HFFc6 (cell line): ENCODE measurements around the gene TP53INP2. TPM values are rescaled to one million over a fixed set of nuclear protein-coding genes. Genes with fewer than 3 reads are reported as not detected.

Source experiments
- DNase-seq: peaks from one replicate; pipeline ENCODE4 v3.0.0-alpha.2; 2018
- H3K27ac Mint-ChIP-seq: 2 replicates; pipeline ENCODE4 v1.8.0; 2020; ENCODE audit warnings: mild to moderate bottlenecking, mixed read lengths
- H3K27me3 Mint-ChIP-seq: 2 replicates; pipeline ENCODE4 v1.8.0; 2021; ENCODE audit warnings: mild to moderate bottlenecking, moderate library complexity, mixed read lengths; ENCODE audit not compliant: insufficient read depth
- H3K36me3 Mint-ChIP-seq: 2 replicates; pipeline ENCODE4 v1.8.0; 2021; ENCODE audit warnings: low read depth, mixed read lengths
- H3K4me1 Mint-ChIP-seq: 2 replicates; pipeline ENCODE4 v1.8.0; 2020; ENCODE audit warnings: low read depth, mixed read lengths
- H3K4me3 Mint-ChIP-seq: 2 replicates; pipeline ENCODE4 v1.8.0; 2020; ENCODE audit warnings: mild to moderate bottlenecking, moderate library complexity, mixed read lengths
- H3K9me3 Mint-ChIP-seq: 2 replicates; pipeline ENCODE4 v1.8.0; 2020; ENCODE audit warnings: mild to moderate bottlenecking, mixed read lengths
- total RNA-seq, 6 experiments: library from RNA; stranded (reverse); fragmentation: NEBNext Ultra II Directional; extraction: Animal tissue kit (Norgen Biotek cat#: 25700); gene quantifications; 2 replicates in 1 of 6; 3 replicates in 5 of 6; pipeline ENCODE4 v1.2.3, GENCODE V29; 2021
- TF ChIP-seq, protein P1 (sequence below): fragments of 200-600 bp; sonication (generic); IDR thresholded peaks from 2 replicates; pipeline ENCODE4 v1.5.0; 2021; ENCODE audit warnings: antibody characterized with exemption, mild to moderate bottlenecking

The TP53INP2 gene
- total RNA-seq, 6 experiments from 2014 or later, result 14.2 to 23.8 (median 21.3) TPM

DNA sequence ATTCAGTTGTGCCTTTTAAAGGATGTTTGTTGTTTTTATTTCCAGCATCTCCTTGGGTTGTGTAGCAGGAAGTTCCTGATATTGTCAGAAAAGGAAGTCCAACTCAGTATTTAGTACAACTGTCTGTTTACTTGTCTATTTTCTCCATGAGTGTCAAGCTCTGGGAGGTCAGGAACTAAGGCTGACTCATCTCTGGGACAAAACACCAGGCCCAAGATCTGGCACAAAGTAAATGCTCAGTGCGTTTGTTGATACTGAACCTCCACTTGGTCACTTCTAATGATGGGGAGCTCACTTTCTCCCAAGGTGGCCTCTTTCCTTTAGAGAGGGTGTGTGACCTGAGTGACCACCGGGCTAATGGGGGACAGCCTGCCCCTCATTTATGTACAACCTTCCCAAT, 14.7 kb upstream of the TP53INP2 start:
- no peak for DNase-seq
- no peaks in the 10 kb centered on the region for H3K4me1 Mint-ChIP-seq
- H3K27ac Mint-ChIP-seq, result no peak overlapping the region
- peaks cover 10% of the 10 kb centered on the region for H3K27me3 Mint-ChIP-seq
- TF ChIP-seq, protein P1, sequence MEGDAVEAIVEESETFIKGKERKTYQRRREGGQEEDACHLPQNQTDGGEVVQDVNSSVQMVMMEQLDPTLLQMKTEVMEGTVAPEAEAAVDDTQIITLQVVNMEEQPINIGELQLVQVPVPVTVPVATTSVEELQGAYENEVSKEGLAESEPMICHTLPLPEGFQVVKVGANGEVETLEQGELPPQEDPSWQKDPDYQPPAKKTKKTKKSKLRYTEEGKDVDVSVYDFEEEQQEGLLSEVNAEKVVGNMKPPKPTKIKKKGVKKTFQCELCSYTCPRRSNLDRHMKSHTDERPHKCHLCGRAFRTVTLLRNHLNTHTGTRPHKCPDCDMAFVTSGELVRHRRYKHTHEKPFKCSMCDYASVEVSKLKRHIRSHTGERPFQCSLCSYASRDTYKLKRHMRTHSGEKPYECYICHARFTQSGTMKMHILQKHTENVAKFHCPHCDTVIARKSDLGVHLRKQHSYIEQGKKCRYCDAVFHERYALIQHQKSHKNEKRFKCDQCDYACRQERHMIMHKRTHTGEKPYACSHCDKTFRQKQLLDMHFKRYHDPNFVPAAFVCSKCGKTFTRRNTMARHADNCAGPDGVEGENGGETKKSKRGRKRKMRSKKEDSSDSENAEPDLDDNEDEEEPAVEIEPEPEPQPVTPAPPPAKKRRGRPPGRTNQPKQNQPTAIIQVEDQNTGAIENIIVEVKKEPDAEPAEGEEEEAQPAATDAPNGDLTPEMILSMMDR, result no peak
- no peaks in the 10 kb centered on the region for H3K9me3 Mint-ChIP-seq
- no peak overlapping the region for H3K4me3 Mint-ChIP-seq
- no peaks in the 10 kb centered on the region for H3K36me3 Mint-ChIP-seq

GRCh38 chr20:34691838-34692237, 12.3 kb upstream of the TP53INP2 start:
- Mint-ChIP-seq H3K27ac (no peak overlapping the region), H3K4me3 (no peak overlapping the region), H3K27me3 (peaks cover 10% of the 10 kb centered on the region), H3K9me3 (no peaks in the 10 kb centered on the region), H3K4me1 (no peaks in the 10 kb centered on the region), H3K36me3 (no peaks in the 10 kb centered on the region)
- DNase-seq, result no peak
- TF ChIP-seq, protein P1, result no peak

- TF ChIP-seq, protein P1, result no peak
- Mint-ChIP-seq H3K4me1 (no peaks in the 10 kb centered on the region), H3K4me3 (no peak overlapping the region), H3K36me3 (no peaks in the 10 kb centered on the region), H3K27me3 (peaks cover 8% of the 10 kb centered on the region), H3K27ac (no peak overlapping the region), H3K9me3 (no peaks in the 10 kb centered on the region)
- DNase-seq, result no peak
Measured at GRCh38 chr20:34693414-34693813, 10.7 kb upstream of the TP53INP2 start.

DNA sequence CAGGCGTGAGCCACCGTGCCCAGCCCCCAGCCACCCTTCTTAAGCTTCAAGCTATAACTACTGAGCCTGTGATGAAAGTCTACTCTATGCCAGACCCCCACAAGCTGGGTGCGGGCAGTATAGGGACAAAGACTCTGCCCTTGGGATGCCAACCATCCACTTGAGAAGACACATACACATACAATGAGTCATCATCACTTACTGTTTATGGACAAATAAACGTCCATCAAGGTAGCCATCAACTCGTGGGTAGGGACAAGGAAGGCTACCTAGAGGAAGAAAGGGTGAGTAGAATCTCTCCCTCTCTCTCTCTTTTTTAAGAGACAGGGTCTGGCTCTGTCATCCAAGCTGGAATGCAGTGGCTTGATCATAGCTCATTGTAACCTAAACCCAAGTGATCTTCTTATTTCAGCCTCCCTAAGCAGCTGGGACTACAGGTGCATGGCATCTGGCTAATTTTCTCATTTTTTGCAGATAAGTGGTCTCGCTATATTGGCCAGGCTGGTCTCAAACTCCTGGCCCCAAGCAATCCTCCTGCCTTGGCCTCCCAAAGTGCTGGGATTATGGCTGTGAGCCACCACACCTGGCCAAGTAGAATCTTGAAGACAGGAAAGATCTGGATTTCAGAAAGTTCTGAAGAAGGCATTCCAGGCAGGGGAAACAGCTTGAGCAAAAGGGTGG, 2.6 kb upstream of the TP53INP2 start:
- H3K4me3 Mint-ChIP-seq, result no peak overlapping the region
- H3K27ac Mint-ChIP-seq, result no peak overlapping the region
- H3K9me3 Mint-ChIP-seq, result no peaks in the 10 kb centered on the region
- TF ChIP-seq, protein P1, result no peak
- no peaks in the 10 kb centered on the region for H3K36me3 Mint-ChIP-seq
- H3K27me3 Mint-ChIP-seq, result peaks cover 13% of the 10 kb centered on the region
- no peak for DNase-seq
- H3K4me1 Mint-ChIP-seq, result peaks cover 33% of the 10 kb centered on the region

- Mint-ChIP-seq H3K4me1 (peaks cover 36% of the 10 kb centered on the region), H3K4me3 (peak overlapping the region; percentile 96), H3K27me3 (peaks cover 11% of the 10 kb centered on the region), H3K9me3 (no peaks in the 10 kb centered on the region), H3K36me3 (no peaks in the 10 kb centered on the region), H3K27ac (peak overlapping the region; percentile 94; the same call in 1 of the 2 replicates)
- no peak for DNase-seq
- TF ChIP-seq, protein P1, result no peak
Measured at GRCh38 chr20:34703061-34703423, 1.1 kb upstream of the TP53INP2 start.
